ENCODE measurements around the gene RBMS2. TPM values are rescaled to one million over a fixed set of nuclear protein-coding genes. Genes with fewer than 3 reads are reported as not detected.
"Not testable (repeated sequence)": the region's sequence is repeated elsewhere in the genome, so short reads cannot be mapped to it uniquely, and the experiment has no call there.

RBMS2 gene
- total RNA-seq, 1 donor from 2014 or later: 10.2 TPM

- no peaks in the 10 kb centered on the region for H3K9me3 Mint-ChIP-seq (ENCODE audit: unreplicated experiment)
- DNase-seq: no peak
- TF ChIP-seq CTCF (IDR thresholded peaks at IDR 0.05; ENCODE audit: partially characterized antibody, unreplicated experiment): no peak
- H3K27ac Mint-ChIP-seq (ENCODE audit: unreplicated experiment): no peak overlapping the region
- H3K36me3 Mint-ChIP-seq (ENCODE audit: unreplicated experiment): no peaks in the 10 kb centered on the region
- peaks cover 2% of the 10 kb centered on the region for H3K27me3 Mint-ChIP-seq (ENCODE audit: unreplicated experiment)
- H3K4me3 Mint-ChIP-seq (ENCODE audit: unreplicated experiment): no peak overlapping the region
- H3K4me1 Mint-ChIP-seq (ENCODE audit: low read depth, unreplicated experiment): no peaks in the 10 kb centered on the region
Observed at GRCh38 chr12:56510786-56511185, 10.8 kb upstream of the RBMS2 start.

GRCh38 chr12:56514014-56514318 is 7.7 kb upstream of the RBMS2 start:
- H3K4me3 Mint-ChIP-seq (ENCODE audit: unreplicated experiment); H3K36me3 Mint-ChIP-seq (ENCODE audit: unreplicated experiment); H3K4me1 Mint-ChIP-seq (ENCODE audit: low read depth, unreplicated experiment); H3K27me3 Mint-ChIP-seq (ENCODE audit: unreplicated experiment); DNase-seq; H3K9me3 Mint-ChIP-seq (ENCODE audit: unreplicated experiment); H3K27ac Mint-ChIP-seq (ENCODE audit: unreplicated experiment): not testable (repeated sequence)

- peaks cover 4% of the 10 kb centered on the region for H3K4me1 Mint-ChIP-seq (ENCODE audit: low read depth, unreplicated experiment)
- no peak overlapping the region for H3K4me3 Mint-ChIP-seq (ENCODE audit: unreplicated experiment)
- H3K36me3 Mint-ChIP-seq (ENCODE audit: unreplicated experiment): no peaks in the 10 kb centered on the region
- H3K27me3 Mint-ChIP-seq (ENCODE audit: unreplicated experiment): no peaks in the 10 kb centered on the region
- TF ChIP-seq CTCF (IDR thresholded peaks at IDR 0.05; ENCODE audit: partially characterized antibody, unreplicated experiment): no peak
- peaks cover 2% of the 10 kb centered on the region for H3K9me3 Mint-ChIP-seq (ENCODE audit: unreplicated experiment)
- DNase-seq: no peak
- no peak overlapping the region for H3K27ac Mint-ChIP-seq (ENCODE audit: unreplicated experiment)
Observed at GRCh38 chr12:56517854-56518253, 3.8 kb upstream of the RBMS2 start.

- no peak for TF ChIP-seq CTCF (IDR thresholded peaks at IDR 0.05; ENCODE audit: partially characterized antibody, unreplicated experiment)
- Mint-ChIP-seq H3K27ac (ENCODE audit: unreplicated experiment) (no peak overlapping the region), H3K4me1 (ENCODE audit: low read depth, unreplicated experiment) (peaks cover 6% of the 10 kb centered on the region), H3K36me3 (ENCODE audit: unreplicated experiment) (no peaks in the 10 kb centered on the region), H3K4me3 (ENCODE audit: unreplicated experiment) (no peak overlapping the region), H3K9me3 (ENCODE audit: unreplicated experiment) (peaks cover 2% of the 10 kb centered on the region), H3K27me3 (ENCODE audit: unreplicated experiment) (no peaks in the 10 kb centered on the region)
- no peak for DNase-seq
Observed at GRCh38 chr12:56518570-56518969, 3.0 kb upstream of the RBMS2 start.

- no peak overlapping the region for H3K27ac Mint-ChIP-seq (ENCODE audit: unreplicated experiment)
- peaks cover 6% of the 10 kb centered on the region for H3K4me1 Mint-ChIP-seq (ENCODE audit: low read depth, unreplicated experiment)
- no peaks in the 10 kb centered on the region for H3K27me3 Mint-ChIP-seq (ENCODE audit: unreplicated experiment)
- no peak overlapping the region for H3K4me3 Mint-ChIP-seq (ENCODE audit: unreplicated experiment)
- no peaks in the 10 kb centered on the region for H3K36me3 Mint-ChIP-seq (ENCODE audit: unreplicated experiment)
- peaks cover 2% of the 10 kb centered on the region for H3K9me3 Mint-ChIP-seq (ENCODE audit: unreplicated experiment)
- no peak for DNase-seq
- no peak for TF ChIP-seq CTCF (IDR thresholded peaks at IDR 0.05; ENCODE audit: partially characterized antibody, unreplicated experiment)
Observed at GRCh38 chr12:56520048-56520447, 1.6 kb upstream of the RBMS2 start.

GRCh38 chr12:56520506-56520905 is 1.1 kb upstream of the RBMS2 start:
- Mint-ChIP-seq H3K27ac (ENCODE audit: unreplicated experiment) (no peak overlapping the region), H3K4me3 (ENCODE audit: unreplicated experiment) (no peak overlapping the region), H3K27me3 (ENCODE audit: unreplicated experiment) (no peaks in the 10 kb centered on the region), H3K9me3 (ENCODE audit: unreplicated experiment) (peaks cover 2% of the 10 kb centered on the region), H3K36me3 (ENCODE audit: unreplicated experiment) (no peaks in the 10 kb centered on the region), H3K4me1 (ENCODE audit: low read depth, unreplicated experiment) (peaks cover 6% of the 10 kb centered on the region)
- TF ChIP-seq CTCF (IDR thresholded peaks at IDR 0.05; ENCODE audit: partially characterized antibody, unreplicated experiment): no peak
- DNase-seq: no peak

Measured in glutamatergic neuron (in vitro differentiated cells).